MCF 10A (cell line): ENCODE measurements around the gene TRABD. TPM values are rescaled to one million over a fixed set of nuclear protein-coding genes. Genes with fewer than 3 reads are reported as not detected.

Source experiments
- BruUV-seq: library from RNA; stranded (reverse); fragments of 400-500 nt; replicated peaks from 2 replicates; lab custom pipeline; 2021; lab: Mats Ljungman, UMichigan
- CTCF ChIA-PET: fragments of 300-600 bp; sonication (Branson Sonifier 250); formaldehyde crosslinking; extraction: SDS; loops from one replicate; lab custom pipeline; 2021; ENCODE audit warnings: antibody characterized with exemption, inconsistent platforms; lab: Yijun Ruan, JAX
- POLR2A ChIA-PET: fragments of 300-600, 350-650 bp; sonication (Branson Sonifier 250); formaldehyde crosslinking; extraction: SDS; loops from one replicate; lab custom pipeline; 2020; ENCODE audit warnings: antibody characterized with exemption, inconsistent platforms; lab: Yijun Ruan, JAX
- DNase-seq: peaks from one replicate; pipeline ENCODE4 v3.0.0-alpha.2; 2018; ENCODE audit not compliant: unreplicated experiment
- H3K27ac Mint-ChIP-seq: one replicate; pipeline ENCODE4 v1.8.0; 2022; ENCODE audit warnings: mild to moderate bottlenecking, low read depth, mixed read lengths; ENCODE audit not compliant: unreplicated experiment
- H3K27me3 Mint-ChIP-seq: one replicate; pipeline ENCODE4 v1.8.0; 2022; ENCODE audit warnings: mixed read lengths; ENCODE audit not compliant: insufficient read depth, unreplicated experiment
- H3K36me3 Mint-ChIP-seq: one replicate; pipeline ENCODE4 v1.8.0; 2022; ENCODE audit warnings: mild to moderate bottlenecking, moderate library complexity, mixed read lengths; ENCODE audit not compliant: insufficient read depth, unreplicated experiment
- H3K4me1 Mint-ChIP-seq: one replicate; pipeline ENCODE4 v1.8.0; 2022; ENCODE audit warnings: mixed read lengths; ENCODE audit not compliant: insufficient read depth, unreplicated experiment
- H3K4me3 Mint-ChIP-seq: one replicate; pipeline ENCODE4 v1.8.0; 2022; ENCODE audit warnings: mild to moderate bottlenecking, moderate library complexity, mixed read lengths; ENCODE audit not compliant: unreplicated experiment
- H3K9me3 Mint-ChIP-seq: one replicate; pipeline ENCODE4 v1.8.0; 2022; ENCODE audit warnings: mixed read lengths; ENCODE audit not compliant: unreplicated experiment
- CTCF ChIP-seq: fragments of 200-600 bp; IDR thresholded peaks from one replicate; pipeline ENCODE4 v1.8.0; 2022; ENCODE audit warnings: antibody characterized with exemption, mild to moderate bottlenecking; ENCODE audit not compliant: unreplicated experiment
- intact Hi-C: fragments of 100-400 bp; cut with micrococcal nuclease; formaldehyde crosslinking; loops from 2 replicates; pipeline ENCODE4 v1.14.1; 2022
- total RNA-seq: library from RNA; stranded (reverse); gene quantifications from 2 replicates; pipeline ENCODE4 v1.2.3, GENCODE V29; 2022

TRABD gene
- total RNA-seq, 1 experiment from 2014 or later: 63.8 TPM

DNA sequence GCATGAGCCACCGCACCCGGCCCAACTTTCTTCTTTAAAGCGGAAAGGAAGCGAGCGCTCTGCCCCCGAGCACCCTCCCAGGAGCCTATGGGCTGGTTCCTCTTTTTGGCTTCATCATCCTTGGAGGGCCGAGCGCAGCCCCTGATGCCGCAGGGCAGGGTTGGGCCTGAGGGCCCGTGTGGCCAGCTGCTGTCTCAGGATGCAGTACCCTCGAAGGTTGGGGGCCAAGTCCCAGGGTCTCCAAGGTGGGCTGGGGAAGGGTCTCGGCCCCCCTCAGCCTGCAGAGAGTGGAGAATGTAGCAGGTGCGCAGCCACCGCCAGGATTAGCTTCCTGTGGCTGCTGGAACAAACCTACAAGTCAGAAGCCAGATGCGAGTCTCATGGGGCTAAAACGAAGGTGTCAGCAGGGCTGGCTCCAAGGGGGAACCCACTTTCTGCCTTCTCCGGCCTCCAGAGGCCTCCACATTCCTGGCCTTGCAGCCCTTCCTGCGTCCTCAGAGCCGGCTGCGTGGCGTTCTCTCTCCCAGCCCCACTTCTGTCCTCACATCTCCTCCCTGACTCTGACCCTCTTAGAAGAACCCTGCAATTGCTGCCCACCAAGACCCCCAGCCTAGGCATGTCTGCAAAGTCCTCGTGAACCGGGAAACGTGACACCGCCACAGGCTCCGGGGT, 12.3 kb upstream of the TRABD start:
- no peak overlapping the region for H3K4me3 Mint-ChIP-seq
- ChIA-PET POLR2A (no interaction called here), CTCF (no interaction called here)
- no TSS peak for BruUV-seq
- TF ChIP-seq CTCF: no peak
- DNase-seq: no peak
- H3K9me3 Mint-ChIP-seq: no peaks in the 10 kb centered on the region
- H3K36me3 Mint-ChIP-seq: peaks cover 6% of the 10 kb centered on the region
- H3K27me3 Mint-ChIP-seq: peaks cover 9% of the 10 kb centered on the region
- intact Hi-C loops: no loop called here
- no peaks in the 10 kb centered on the region for H3K4me1 Mint-ChIP-seq
- no peak overlapping the region for H3K27ac Mint-ChIP-seq

DNA sequence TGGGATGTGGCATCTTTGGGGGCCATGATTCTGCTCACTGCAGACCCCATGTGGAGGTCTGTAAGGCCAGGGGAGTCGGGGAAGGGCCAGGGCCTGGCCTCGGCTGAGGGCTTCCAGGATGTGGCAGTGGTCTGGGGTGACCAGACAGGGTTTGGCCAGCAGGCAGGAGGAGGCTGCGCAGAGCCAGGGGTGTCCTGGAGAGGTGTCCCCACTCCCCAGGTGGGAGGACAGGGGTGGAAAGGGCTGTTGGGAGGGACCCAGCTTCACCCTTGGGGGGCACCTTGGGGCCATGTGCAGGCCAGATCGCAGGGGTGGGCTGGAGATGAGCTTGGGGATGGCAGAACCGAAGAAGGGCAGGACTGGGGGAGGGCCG, 11.7 kb upstream of the TRABD start:
- Mint-ChIP-seq H3K4me1 (no peaks in the 10 kb centered on the region), H3K27ac (no peak overlapping the region), H3K27me3 (peaks cover 4% of the 10 kb centered on the region), H3K9me3 (no peaks in the 10 kb centered on the region), H3K36me3 (peaks cover 6% of the 10 kb centered on the region), H3K4me3 (no peak overlapping the region)
- TF ChIP-seq CTCF: no peak
- BruUV-seq: no TSS peak
- intact Hi-C loops: no loop called here
- ChIA-PET CTCF (no interaction called here), POLR2A (no interaction called here)
- DNase-seq: no peak

DNA sequence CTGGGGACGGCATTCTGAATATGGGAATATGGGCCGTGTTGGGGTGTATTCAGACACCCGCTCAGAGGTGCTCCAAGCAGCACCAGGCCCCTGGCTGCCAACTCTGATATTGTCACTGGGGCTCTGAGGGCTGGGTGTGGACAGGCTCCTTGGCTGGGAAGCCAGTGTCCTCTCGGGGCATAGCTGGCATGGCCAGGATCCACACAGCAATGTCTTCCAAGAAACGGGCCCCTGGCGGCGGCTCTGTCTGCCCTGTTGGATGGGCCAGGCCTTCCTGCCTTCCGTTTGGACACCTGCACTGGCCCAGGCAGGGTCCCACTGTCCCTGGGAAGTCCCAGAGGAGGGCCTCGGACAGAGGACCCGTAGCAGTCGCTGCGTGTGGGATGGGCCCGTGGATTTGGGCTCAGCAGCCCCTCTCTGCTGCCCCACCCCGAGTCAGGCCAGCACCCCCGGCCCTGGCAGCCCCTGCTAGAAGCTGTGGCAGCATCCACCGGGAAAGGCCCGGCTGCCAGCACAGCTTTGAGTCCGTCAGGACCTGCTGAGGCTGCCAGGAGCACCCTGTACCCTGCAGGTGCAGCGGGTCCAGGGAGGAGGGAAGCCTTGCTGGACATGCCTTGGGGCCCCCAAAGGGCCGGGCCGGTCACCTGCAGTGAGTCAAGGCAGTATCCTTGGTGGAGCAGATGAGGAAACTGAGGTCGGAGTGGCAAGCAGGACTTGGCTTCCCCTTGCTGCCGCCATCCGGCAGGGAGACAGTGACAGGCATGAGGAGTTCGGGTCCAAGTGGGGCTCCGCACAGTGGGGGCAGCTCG, 11.1 kb upstream of the TRABD start:
- Mint-ChIP-seq H3K27me3 (no peaks in the 10 kb centered on the region), H3K9me3 (no peaks in the 10 kb centered on the region), H3K27ac (no peak overlapping the region), H3K36me3 (peaks cover 6% of the 10 kb centered on the region), H3K4me3 (no peak overlapping the region), H3K4me1 (no peaks in the 10 kb centered on the region)
- no peak for DNase-seq
- ChIA-PET POLR2A (interaction anchor here (1.6 kb wide), 1 partner anchor 12 kb away, joined by 5 read pairs; no protein-coding TSS in a partner anchor), CTCF (interaction anchor here (0.6 to 0.8 kb wide), 2 partner anchors 15 to 127 kb away, joined by 3 read pairs; no protein-coding TSS in a partner anchor)
- BruUV-seq: no TSS peak
- TF ChIP-seq CTCF: no peak
- intact Hi-C loops: no loop called here

DNA sequence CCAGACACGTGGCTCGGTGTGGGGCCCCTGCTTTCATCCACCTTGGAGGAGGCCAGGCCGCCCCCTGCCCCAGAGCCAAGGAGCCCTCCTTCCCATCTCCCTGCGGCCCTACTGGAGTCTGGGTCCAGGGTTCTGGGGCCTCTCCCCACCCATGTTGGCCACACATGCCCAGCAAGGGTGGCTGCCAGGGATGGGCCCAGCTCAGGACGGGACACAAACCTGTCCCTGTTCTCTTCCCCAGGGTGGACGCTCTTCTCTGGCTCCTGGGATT, 10.6 kb upstream of the TRABD start:
- Mint-ChIP-seq H3K9me3 (no peaks in the 10 kb centered on the region), H3K36me3 (peaks cover 6% of the 10 kb centered on the region), H3K27ac (no peak overlapping the region), H3K4me1 (no peaks in the 10 kb centered on the region), H3K27me3 (no peaks in the 10 kb centered on the region), H3K4me3 (no peak overlapping the region)
- BruUV-seq: no TSS peak
- ChIA-PET POLR2A (interaction anchor here (1.6 kb wide), 1 partner anchor 12 kb away, joined by 5 read pairs; no protein-coding TSS in a partner anchor), CTCF (interaction anchor here (0.6 to 0.8 kb wide), 3 partner anchors 15 to 519 kb away, joined by 3 read pairs; no protein-coding TSS in a partner anchor)
- intact Hi-C loops: no loop called here
- no peak for TF ChIP-seq CTCF
- no peak for DNase-seq
